OCI-LY7 (cell line): ENCODE measurements around the gene STAT1. TPM values are rescaled to one million over a fixed set of nuclear protein-coding genes. Genes with fewer than 3 reads are reported as not detected.

ENCODE experiments used
- BruUV-seq: library from RNA; stranded (reverse); fragments of 400-500 nt; replicated peaks from 2 replicates; lab custom pipeline; 2021; lab: Mats Ljungman, UMichigan
- CTCF ChIA-PET: fragments of 300-600 bp; sonication (Branson Sonifier 250); formaldehyde crosslinking; loops from one replicate; lab custom pipeline; 2022; ENCODE audit warnings: antibody characterized with exemption; ENCODE audit not compliant: unreplicated experiment; lab: Charles Lee
- POLR2A ChIA-PET: fragments of 300-600 bp; sonication (Branson Sonifier 250); formaldehyde crosslinking; loops from one replicate; lab custom pipeline; 2022; ENCODE audit warnings: antibody characterized with exemption; lab: Charles Lee
- DNase-seq: peaks from one replicate; pipeline ENCODE4 v3.0.0-alpha.2; 2015; ENCODE audit warnings: low spot score
- H2AFZ ChIP-seq: fragments of 200-600 bp; sonication (generic), shearing (Covaris generic); 2 replicates; pipeline ENCODE4 v1.6.1; 2014; ENCODE audit warnings: mild to moderate bottlenecking, antibody characterized with exemption, low read length, moderate library complexity
- H3K27ac ChIP-seq: fragments of 200-600 bp; sonication (generic); 2 replicates; pipeline ENCODE4 v1.5.1; 2014; ENCODE audit warnings: mixed run types, low read depth, mild to moderate bottlenecking, moderate library complexity, low read length, inconsistent platforms; ENCODE audit not compliant: poor library complexity, severe bottlenecking
- H3K36me3 ChIP-seq: fragments of 200-600 bp; sonication (generic); 2 replicates; pipeline ENCODE4 v1.6.1; 2014; ENCODE audit warnings: mild to moderate bottlenecking, antibody characterized with exemption, low read length, moderate library complexity, mixed read lengths; ENCODE audit not compliant: insufficient read depth
- H3K4me1 ChIP-seq: fragments of 200-600 bp; sonication (generic); 2 replicates; pipeline ENCODE4 v1.5.1; 2014; ENCODE audit warnings: mild to moderate bottlenecking, low read length; ENCODE audit not compliant: insufficient read depth, poor library complexity, severe bottlenecking
- H3K4me2 ChIP-seq: fragments of 200-600 bp; sonication (generic); 2 replicates; pipeline ENCODE4 v1.6.1; 2014; ENCODE audit warnings: mild to moderate bottlenecking, low read length
- H3K4me3 ChIP-seq: fragments of 200-600 bp; sonication (generic); 2 replicates; pipeline ENCODE4 v1.5.1; 2014; ENCODE audit warnings: mild to moderate bottlenecking, low read depth, low read length; ENCODE audit not compliant: poor library complexity, severe bottlenecking
- H3K79me2 ChIP-seq: fragments of 200-600 bp; sonication (generic); 2 replicates; pipeline ENCODE4 v1.6.1; 2016; ENCODE audit warnings: low read depth, mild to moderate bottlenecking, low read length, moderate library complexity, mixed read lengths; ENCODE audit not compliant: insufficient read depth
- H3K9me2 ChIP-seq: fragments of 200-600 bp; sonication (generic); 2 replicates; pipeline ENCODE4 v1.6.1; 2016; ENCODE audit warnings: mild to moderate bottlenecking, low read length, mixed read lengths; ENCODE audit not compliant: insufficient read depth
- H3K9me3 ChIP-seq: fragments of 200-600 bp; sonication (generic); 2 replicates; pipeline ENCODE4 v1.6.1; 2014; ENCODE audit warnings: mild to moderate bottlenecking, mixed run types, low read length, mixed read lengths
- H4K20me1 ChIP-seq: fragments of 200-600 bp; sonication (generic); 2 replicates; pipeline ENCODE4 v1.6.1; 2014; ENCODE audit warnings: mild to moderate bottlenecking, antibody characterized with exemption, low read length, moderate library complexity, mixed read lengths; ENCODE audit not compliant: insufficient read depth
- EZH2phosphoT487 ChIP-seq: fragments of 200-600 bp; sonication (generic); IDR thresholded peaks from 2 replicates; pipeline ENCODE4 v1.6.1; 2018; ENCODE audit warnings: low read depth, borderline replicate concordance, mild to moderate bottlenecking, mixed run types, antibody characterized with exemption, low read length, moderate library complexity, mixed read lengths
- intact Hi-C: fragments of 100-400 bp; cut with micrococcal nuclease; formaldehyde crosslinking; loops from one replicate; pipeline ENCODE4 v1.10.0; 2022; ENCODE audit not compliant: unreplicated experiment
- total RNA-seq, 2 experiments: library from RNA; depleted of rRNA in 1 of 2; stranded (reverse); fragments of >200 nt in 1 of 2; shearing (Covaris generic) in 1 of 2; gene quantifications; 2 replicates each; pipeline ENCODE4 v1.2.3, GENCODE V29; 2014 to 2022
- TF ChIP-seq, protein P1 (sequence below): fragments of 200-600 bp; sonication (generic); conservative IDR thresholded peaks from 2 replicates; pipeline ENCODE4 v1.5.1; 2014; ENCODE audit warnings: mild to moderate bottlenecking, antibody characterized with exemption, low read length, moderate library complexity, mixed read lengths

The STAT1 gene
- total RNA-seq, 2 experiments from 2014 or later, result 23.0 to 23.1 TPM

DNA sequence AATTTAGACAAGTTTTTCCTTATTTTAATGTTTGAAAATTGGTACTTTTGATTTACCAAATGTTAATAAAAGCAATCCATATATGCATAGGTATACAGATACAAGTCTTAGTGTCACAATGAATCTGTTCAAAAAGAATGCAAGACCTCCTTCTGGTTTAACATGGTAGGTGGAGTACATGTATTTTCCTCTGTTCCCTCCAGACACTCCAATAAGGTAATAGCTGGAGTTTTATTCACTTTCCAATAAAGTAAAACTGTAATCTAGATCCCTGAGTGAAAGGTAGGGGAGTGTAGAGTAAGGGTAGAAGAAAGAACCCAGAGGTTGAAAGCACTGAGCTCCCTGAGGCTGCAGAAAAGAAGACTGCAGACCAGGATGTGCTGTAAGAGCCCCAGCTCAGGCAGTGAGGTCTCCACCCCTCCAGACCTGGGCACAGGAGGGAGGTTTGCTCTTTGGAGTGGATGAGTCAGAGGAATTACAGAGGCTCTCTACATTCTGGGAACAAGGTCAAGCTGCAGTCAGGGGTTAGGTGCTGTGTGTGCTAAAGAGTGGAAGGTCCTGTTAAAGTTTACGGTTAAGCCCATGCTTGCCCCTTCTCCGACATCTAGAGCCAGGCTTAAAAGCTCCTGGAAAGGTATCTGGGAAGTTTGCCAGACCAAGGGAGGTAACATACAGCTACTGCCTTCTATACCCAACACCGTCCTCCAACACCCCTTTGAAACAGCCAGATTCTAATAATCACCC, 27.6 kb upstream of the STAT1 start:
- ChIA-PET POLR2A (interaction anchor here (1.0 kb wide), 1 partner anchor 10 kb away, joined by 3 read pairs; no protein-coding TSS in a partner anchor), CTCF (interaction anchor here (0.5 kb wide), 1 partner anchor 186 kb away, joined by 3 read pairs; no protein-coding TSS in a partner anchor)
- Histone ChIP-seq H3K4me1 (peaks cover 6% of the 10 kb centered on the region), H3K9me3 (no peaks in the 10 kb centered on the region), H2AFZ (no peak overlapping the region), H3K27ac (no peak overlapping the region), H3K4me3 (no peak overlapping the region), H3K9me2 (no peaks in the 10 kb centered on the region), H3K79me2 (no peaks in the 10 kb centered on the region), H3K4me2 (no peak overlapping the region), H4K20me1 (no peaks in the 10 kb centered on the region), H3K36me3 (no peaks in the 10 kb centered on the region)
- TF ChIP-seq EZH2phosphoT487, result no peak
- TF ChIP-seq, protein P1, sequence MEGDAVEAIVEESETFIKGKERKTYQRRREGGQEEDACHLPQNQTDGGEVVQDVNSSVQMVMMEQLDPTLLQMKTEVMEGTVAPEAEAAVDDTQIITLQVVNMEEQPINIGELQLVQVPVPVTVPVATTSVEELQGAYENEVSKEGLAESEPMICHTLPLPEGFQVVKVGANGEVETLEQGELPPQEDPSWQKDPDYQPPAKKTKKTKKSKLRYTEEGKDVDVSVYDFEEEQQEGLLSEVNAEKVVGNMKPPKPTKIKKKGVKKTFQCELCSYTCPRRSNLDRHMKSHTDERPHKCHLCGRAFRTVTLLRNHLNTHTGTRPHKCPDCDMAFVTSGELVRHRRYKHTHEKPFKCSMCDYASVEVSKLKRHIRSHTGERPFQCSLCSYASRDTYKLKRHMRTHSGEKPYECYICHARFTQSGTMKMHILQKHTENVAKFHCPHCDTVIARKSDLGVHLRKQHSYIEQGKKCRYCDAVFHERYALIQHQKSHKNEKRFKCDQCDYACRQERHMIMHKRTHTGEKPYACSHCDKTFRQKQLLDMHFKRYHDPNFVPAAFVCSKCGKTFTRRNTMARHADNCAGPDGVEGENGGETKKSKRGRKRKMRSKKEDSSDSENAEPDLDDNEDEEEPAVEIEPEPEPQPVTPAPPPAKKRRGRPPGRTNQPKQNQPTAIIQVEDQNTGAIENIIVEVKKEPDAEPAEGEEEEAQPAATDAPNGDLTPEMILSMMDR, result no peak
- no peak for DNase-seq
- intact Hi-C loops, result no loop called here
- BruUV-seq, result no TSS peak

DNA sequence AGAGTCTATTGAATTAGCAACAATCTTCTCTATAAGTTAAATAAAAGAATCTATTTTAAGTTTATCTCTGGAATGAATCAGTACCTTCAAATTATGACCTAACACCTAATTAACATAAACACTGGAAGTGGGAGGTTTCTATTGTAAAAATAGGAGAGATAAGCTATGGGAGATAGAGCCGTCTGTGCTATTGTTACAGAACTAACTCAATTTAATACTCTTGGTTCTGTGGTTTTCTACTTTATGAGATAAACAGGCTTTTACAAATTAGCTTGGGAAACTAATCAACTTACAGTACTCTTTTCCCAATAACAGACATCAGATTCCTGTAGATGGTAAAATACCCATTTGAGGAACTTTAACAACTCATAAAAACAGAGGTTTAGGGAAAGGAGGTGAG, 25.6 kb upstream of the STAT1 start:
- Histone ChIP-seq H3K4me3 (no peak overlapping the region), H3K79me2 (no peaks in the 10 kb centered on the region), H2AFZ (no peak overlapping the region), H3K9me3 (no peaks in the 10 kb centered on the region), H3K27ac (no peak overlapping the region), H4K20me1 (no peaks in the 10 kb centered on the region), H3K4me1 (no peaks in the 10 kb centered on the region), H3K4me2 (no peak overlapping the region), H3K36me3 (no peaks in the 10 kb centered on the region), H3K9me2 (no peaks in the 10 kb centered on the region)
- POLR2A ChIA-PET, result interaction anchor here (0.7 to 1.2 kb wide), 3 partner anchors 13 to 185 kb away, joined by 3 to 5 read pairs (median 3); no protein-coding TSS in a partner anchor
- BruUV-seq, result no TSS peak
- intact Hi-C loops, result no loop called here
- CTCF ChIA-PET, result no interaction called here
- DNase-seq, result no peak
- TF ChIP-seq, protein P1, result no peak
- no peak for TF ChIP-seq EZH2phosphoT487

DNA sequence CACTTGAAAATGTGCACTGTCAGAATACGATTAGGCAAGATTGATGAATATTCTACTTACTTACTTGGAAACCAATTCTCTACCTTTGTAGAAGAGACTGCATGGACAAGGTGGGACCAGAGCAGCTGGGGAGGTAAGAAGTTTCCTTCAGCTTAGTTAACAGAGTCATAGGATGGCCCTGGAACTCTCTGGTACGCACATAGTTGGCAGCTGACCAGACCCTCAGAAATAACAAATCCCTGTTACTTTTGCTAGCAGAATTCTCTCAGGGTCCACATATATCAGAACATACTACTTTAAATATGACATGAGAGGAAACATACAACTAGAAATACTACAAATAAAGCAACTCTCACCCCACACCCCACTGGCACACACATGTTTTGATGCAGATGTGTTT, 24.8 kb upstream of the STAT1 start:
- Histone ChIP-seq H3K4me2 (no peak overlapping the region), H3K79me2 (no peaks in the 10 kb centered on the region), H4K20me1 (no peaks in the 10 kb centered on the region), H3K9me3 (no peaks in the 10 kb centered on the region), H2AFZ (no peak overlapping the region), H3K9me2 (no peaks in the 10 kb centered on the region), H3K36me3 (no peaks in the 10 kb centered on the region), H3K4me1 (no peaks in the 10 kb centered on the region), H3K27ac (no peak overlapping the region), H3K4me3 (no peak overlapping the region)
- intact Hi-C loops, result no loop called here
- BruUV-seq, result no TSS peak
- no peak for DNase-seq
- ChIA-PET POLR2A (interaction anchor here (0.8 kb wide), 1 partner anchor 157 kb away, joined by 3 read pairs; no protein-coding TSS in a partner anchor), CTCF (no interaction called here)
- TF ChIP-seq EZH2phosphoT487, result no peak
- TF ChIP-seq, protein P1, result no peak
